ENCODE results near the gene TMEM238L.

Gene TMEM238L

DNA sequence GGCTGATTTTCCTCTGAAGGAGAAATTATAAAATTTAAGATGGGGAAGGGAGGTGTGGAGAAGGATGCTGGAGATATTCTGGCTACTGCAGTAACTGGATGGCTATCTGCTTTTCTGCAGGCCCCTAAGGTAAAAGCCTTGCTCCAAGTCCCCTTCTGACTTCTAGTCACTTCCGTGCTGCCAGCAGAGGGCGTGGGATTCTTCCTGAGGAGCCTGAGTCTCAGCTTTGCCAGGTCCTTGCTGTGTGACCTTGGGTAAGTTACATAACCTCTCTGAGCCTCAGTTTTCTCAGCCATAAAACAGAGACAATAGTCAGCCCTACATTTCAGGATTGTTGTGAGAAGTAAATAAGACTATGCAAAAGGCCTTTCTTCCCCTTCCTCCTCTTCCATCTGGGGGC, 49.8 kb downstream of the TMEM238L start:
- TF ChIP-seq GATA3 (IDR thresholded peaks at IDR 0.05; ENCODE audit: low read depth, low read length): no peak

DNA sequence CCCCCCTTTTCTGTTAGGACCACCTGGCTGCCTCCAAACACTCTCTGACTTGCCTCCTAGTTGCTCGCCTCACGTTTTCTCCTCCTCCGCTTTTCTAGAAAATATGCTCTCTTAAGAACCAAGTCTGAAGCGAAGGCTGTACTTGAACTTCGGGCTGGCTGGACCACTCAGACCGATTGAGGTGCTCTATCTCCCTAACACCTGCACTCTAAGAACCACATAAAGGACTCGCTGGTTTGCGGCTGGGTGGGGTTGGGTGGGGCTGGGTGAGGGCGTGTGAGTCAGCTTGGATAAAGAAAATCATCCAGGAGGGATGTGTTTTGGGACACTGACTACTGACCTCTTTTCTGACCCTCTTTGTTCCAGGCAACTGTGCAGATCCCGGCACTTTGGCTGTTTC, 51.2 kb downstream of the TMEM238L start:
- TF ChIP-seq GATA2 (IDR thresholded peaks at IDR 0.05; ENCODE audit: low read depth, low read length): no peak
- TF ChIP-seq GATA3 (IDR thresholded peaks at IDR 0.05; ENCODE audit: low read depth, low read length): no peak

DNA sequence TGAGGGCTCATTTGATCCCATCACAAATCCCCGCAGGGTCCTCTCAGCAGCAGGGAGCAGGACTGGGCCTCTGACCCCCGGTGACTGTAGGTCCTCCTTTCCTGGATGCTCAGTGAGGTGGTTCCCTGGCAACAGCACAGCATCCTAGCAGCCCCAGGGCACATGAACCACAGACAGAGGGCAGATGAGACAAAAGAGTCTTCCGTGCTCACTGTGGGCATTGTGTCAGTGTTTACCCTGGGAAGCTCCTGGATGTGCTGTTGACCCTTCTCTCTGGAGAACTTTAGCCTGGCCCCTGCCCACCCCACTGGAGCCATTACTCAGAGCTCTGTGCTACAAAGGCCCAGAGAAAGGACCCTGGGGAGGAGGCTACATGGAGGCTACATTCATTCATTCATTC, 52.3 kb downstream of the TMEM238L start:
- TF ChIP-seq GATA3 (IDR thresholded peaks at IDR 0.05; ENCODE audit: low read depth, low read length): no peak
- TF ChIP-seq GATA2 (IDR thresholded peaks at IDR 0.05; ENCODE audit: low read depth, low read length): no peak

DNA sequence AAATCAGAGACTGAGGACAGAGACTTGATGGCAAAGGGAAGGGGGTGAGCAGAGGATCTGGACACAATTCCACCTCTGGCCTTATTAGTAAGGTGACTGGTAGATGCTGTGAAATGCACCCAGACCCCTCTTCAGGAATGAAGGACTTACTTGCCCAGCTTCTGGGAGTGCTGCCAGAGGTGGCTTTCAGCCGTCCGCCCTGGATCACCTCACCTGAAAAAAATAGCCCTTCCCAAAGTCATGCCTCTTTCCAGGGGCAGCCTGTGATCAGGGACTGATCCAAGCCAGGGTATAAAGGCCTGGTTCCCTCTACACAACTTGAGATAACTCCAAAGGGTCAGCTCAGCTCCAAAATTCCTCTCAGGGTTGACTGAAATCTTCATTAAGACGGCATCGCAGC, 53.7 kb downstream of the TMEM238L start:
- TF ChIP-seq GATA3 (IDR thresholded peaks at IDR 0.05; ENCODE audit: low read depth, low read length): no peak
- TF ChIP-seq GATA2 (IDR thresholded peaks at IDR 0.05; ENCODE audit: low read depth, low read length): no peak

DNA sequence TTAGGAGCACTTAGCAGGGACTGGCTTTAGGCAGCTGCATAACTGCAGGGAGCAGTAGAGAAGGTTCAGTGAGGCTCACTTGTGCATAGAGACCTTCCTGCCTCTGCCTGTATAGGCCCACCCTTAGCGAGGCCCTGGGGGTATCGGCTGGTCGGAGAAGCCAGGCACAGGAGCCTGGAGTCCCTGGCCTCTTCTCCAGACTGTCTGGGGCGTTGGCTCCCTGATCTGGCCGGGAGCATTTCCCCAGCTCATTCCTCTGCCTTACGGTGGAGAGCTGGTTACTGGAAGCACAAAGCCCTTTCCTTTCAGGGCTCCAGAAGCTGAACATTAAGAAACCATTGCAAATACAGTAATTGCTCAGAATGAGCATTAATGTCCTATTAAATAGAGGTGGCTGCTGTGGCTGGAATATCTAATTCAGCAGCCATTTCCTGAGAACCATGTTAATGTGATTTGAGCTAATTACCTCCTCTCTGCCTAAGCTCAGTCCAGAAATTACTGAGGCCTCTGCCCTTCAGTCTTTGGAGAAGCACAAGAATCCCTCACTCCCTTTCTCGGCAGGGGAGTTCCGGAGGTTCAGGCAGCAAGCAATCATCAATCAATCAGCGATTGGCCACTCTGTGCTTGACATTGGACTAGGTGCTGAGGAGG, 55.2 kb downstream of the TMEM238L start:
- TF ChIP-seq GATA2 (IDR thresholded peaks at IDR 0.05; ENCODE audit: low read depth, low read length) (no peak), GATA3 (IDR thresholded peaks at IDR 0.05; ENCODE audit: low read depth, low read length) (no peak)

DNA sequence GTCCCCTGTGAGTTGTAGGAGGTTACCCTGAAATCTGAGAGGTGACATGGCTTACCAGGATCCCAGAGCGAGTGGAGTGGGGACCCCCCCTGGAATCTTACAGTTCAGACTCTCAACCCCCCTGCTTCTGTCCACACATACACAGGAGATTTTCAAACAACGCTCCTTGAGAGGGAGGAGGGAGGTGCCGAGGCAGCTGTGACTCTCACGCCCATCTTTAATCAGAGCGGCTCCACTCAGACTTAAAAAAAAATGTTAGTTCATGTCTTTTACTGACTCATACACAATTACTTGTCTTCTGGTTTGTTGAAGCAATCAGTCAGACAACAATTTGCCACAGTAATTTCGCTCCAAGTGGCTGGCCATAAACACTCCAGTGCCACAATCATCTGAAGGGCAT, 58.7 kb downstream of the TMEM238L start:
- TF ChIP-seq GATA3 (IDR thresholded peaks at IDR 0.05; ENCODE audit: low read depth, low read length): no peak
- no peak for TF ChIP-seq GATA2 (IDR thresholded peaks at IDR 0.05; ENCODE audit: low read depth, low read length)
